Activated CD4-positive, CD25-positive, alpha-beta regulatory T cell (primary cell): Measurements from ENCODE around the gene RASSF8.

ENCODE experiments used
- DNase-seq, 4 experiments: peaks; one replicate each; lab custom pipeline; 2025; lab: John Stamatoyannopoulos, UW

Gene RASSF8

GRCh38 chr12:25958428-25959070 is at the start of gene RASSF8:
Gene RASSF8 (plus strand): TSS chr12:25958682. CDS start chr12:26055344, 96,662 bp downstream.
- DNase-seq: no peak

DNA sequence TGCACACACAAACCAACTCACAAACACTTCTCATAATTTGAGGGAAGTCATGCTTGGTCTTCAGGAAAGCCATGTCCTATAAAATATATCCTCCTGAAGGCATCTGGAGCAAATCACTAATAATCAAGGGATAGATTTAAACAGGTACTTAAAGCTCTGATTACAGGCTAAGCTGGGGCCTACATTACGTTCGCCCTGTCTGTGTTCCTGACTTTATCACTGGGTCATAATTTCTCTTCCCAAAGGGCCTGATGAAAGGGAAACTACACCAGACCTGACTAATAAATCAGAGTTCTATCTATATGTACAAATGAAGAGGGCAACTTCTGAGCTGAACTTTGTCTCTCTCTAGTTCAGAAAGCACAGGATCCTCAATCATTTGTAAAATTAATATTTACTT is 43.9 kb upstream of the RASSF8 start:
- DNase-seq: no peak

DNA sequence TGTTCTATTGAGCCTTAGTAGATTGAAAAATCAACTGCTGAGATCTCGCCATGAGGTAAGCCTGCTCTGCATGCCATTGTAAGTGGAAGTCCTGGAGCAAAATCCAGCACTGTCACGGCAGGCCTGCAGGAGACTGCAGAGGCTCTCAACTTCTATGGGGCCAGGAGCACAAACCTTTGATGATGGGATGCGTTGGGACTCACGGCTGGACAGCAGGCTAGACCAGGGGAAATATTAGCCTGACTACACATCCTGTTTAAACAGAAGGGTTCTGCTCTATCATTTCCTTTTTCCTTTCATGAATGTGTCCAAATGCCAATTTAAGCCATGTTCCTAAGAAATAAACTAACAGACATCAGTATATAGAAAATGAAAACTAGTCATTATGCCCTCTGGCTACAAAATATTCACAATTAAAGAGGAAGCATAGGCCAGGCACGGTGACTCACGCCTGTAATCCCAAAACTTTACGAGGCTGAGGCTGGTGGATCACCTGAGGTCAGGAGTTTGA is 33.9 kb upstream of the RASSF8 start:
- DNase-seq: no peak

GRCh38 chr12:25925064-25925463 is 33.4 kb upstream of the RASSF8 start:
- no peak for DNase-seq

DNA sequence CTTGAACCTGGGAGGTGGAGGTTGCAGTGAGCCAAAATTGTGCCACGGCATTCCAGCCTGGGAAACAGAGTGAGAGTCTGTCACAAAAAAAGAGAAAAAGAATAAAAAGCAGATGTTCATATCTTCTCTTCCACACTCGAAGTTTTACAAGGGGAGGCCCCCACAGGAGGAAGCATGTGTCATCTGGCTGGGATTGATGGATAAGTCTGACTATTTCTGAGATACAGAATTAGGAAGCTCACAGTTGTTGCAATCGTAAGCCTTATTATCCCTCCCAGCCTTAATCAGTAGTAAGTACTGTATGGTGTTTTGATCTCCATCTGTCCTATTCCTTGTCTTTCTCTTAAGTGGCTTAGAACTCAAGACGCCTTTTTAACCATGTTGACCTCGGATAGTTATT is 31.9 kb upstream of the RASSF8 start:
- DNase-seq: no peak

DNA sequence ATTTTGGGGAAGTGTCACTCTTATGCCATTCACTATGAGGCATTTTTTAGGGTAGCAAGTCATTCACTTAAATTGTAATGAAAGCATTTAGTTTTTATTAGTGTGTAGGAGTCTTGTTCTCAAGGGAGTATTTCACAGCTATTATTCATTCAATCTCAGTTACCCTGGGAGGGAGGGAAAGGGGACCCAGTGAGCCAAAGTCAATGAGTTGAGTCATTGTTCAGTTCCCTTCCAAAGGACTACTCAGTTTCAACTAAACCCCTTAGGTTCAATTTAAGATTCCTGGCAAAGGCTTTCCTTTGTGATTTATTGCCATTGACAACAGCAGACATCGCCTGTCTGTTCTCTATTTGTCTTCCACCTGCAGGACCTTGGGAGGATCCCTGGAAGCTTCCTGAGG is 29.3 kb upstream of the RASSF8 start:
- no peak for DNase-seq

GRCh38 chr12:25932971-25933370 is 25.5 kb upstream of the RASSF8 start:
- no peak for DNase-seq

DNA sequence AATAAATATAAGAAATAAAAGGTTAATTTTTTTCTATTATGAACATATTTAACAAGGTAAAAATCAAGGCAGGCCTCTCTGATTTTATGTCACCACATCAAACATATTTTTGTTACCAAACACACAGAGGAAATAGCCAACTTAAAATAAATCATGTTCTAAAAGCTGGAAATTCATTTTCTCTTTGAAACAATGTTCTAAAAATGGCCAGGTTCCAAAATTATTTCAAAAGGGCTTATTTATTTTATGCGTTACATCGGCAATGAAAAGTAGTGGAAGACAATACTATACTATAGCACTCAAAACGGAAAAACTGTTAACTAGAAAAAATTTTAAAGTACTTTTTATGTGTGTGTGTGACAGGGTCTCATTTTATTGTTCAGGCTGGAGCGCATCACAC is 24.0 kb upstream of the RASSF8 start:
- DNase-seq: no peak

DNA sequence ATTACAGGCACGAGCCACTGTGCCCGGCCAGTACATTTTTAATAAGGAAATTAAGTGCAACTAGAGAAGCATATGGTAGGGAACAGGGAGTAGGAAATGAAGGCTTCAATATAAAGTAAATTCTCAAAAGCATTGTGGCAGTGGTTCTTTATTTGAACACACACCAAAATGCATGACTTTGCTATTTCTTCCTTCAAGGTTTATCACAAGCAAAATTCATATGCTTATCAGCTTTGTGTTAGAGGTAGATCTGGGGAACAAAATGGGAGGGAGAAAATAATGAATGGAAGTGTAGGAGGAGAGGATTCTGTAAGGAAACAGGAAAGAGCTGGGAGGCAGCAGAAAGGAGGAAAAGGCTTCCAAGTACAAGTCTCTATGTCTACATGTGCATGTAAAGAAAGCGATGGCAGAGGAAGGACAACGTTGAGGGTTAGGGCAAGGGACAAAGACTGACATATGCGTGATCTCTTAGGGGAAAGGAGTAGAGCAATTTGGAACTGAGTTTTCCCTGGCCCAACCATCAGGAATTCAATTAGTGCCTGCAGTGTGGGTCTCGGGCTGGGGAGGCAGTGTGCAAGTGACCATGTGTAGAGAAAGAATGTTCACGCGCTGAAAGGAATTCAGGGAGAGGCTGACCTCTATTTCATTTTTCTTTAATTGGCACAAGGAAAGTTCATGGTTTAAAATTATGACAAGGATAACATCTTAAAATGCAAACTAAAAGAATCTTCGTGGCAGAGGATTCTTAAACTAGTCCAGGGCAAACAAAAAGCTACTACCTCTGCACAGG is 22.9 kb upstream of the RASSF8 start:
- DNase-seq: no peak

GRCh38 chr12:25937096-25937495 is 21.4 kb upstream of the RASSF8 start:
- DNase-seq: no peak

DNA sequence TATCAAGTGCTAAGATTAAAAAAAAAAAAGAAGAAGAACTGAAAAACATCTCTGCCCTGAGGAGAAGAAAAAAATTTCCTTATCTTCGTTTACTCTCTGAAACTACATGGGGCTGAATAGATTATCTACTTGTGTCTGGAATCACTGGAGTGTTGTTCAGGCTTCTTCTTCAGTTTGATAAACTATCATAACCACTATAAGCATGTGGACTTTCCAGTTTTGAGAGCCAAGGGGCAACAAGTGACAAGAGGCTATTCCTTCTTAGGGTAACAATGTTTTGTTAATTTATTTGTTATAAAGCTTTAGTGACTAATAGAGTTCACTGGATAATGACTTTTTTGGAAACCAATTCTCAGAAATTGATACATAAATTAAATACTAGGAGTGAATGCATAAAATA is 19.9 kb upstream of the RASSF8 start:
- no peak for DNase-seq

GRCh38 chr12:25939606-25940005 is 18.9 kb upstream of the RASSF8 start:
- no peak for DNase-seq

DNA sequence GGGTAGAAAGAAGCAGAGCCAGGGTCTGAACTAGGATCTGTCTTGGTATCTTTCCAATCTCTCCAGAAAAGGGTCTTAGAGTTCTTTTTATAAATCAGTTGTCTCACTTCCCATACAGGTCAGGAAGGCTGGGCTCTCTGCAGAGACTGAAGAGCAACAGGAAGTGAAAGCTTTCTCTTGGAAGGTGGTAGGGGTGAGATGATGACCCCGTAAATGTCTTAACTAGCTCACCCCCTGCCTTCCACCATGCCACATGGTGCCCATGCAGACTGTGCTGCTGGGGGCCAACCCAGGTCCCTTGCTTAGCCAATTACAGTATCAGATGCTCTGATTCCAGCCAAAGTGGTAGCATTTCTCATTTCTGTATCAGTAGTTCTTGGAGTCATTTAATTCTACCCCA is 17.6 kb upstream of the RASSF8 start:
- no peak for DNase-seq

- no peak for DNase-seq
Measured at GRCh38 chr12:25942709-25943108, 15.8 kb upstream of the RASSF8 start.

- no peak for DNase-seq
Measured at GRCh38 chr12:25943940-25944339, 14.5 kb upstream of the RASSF8 start.

DNA sequence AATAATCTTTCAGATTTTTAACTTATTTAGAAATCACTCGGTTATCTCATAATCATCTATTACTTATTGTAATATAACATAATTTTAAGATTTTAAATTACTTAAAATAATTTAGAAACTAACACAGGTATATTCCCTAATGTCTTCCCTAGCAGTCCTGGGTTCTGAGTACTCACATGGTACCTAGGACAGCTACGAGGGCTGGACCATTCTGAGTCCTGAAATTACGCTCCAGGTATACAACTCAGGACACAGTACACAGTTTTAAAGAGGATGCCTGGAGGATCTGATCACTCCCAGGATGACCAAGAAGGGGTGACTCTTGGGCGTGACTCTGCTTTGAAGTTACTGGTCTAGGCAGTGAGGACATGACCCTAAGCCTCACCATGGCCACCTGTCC is 9.1 kb upstream of the RASSF8 start:
- no peak for DNase-seq

- DNase-seq: no peak
Measured at GRCh38 chr12:25950329-25951115, 8.0 kb upstream of the RASSF8 start.

- DNase-seq: no peak
Measured at GRCh38 chr12:25957793-25958427, 572 bp upstream of the RASSF8 start.

DNA sequence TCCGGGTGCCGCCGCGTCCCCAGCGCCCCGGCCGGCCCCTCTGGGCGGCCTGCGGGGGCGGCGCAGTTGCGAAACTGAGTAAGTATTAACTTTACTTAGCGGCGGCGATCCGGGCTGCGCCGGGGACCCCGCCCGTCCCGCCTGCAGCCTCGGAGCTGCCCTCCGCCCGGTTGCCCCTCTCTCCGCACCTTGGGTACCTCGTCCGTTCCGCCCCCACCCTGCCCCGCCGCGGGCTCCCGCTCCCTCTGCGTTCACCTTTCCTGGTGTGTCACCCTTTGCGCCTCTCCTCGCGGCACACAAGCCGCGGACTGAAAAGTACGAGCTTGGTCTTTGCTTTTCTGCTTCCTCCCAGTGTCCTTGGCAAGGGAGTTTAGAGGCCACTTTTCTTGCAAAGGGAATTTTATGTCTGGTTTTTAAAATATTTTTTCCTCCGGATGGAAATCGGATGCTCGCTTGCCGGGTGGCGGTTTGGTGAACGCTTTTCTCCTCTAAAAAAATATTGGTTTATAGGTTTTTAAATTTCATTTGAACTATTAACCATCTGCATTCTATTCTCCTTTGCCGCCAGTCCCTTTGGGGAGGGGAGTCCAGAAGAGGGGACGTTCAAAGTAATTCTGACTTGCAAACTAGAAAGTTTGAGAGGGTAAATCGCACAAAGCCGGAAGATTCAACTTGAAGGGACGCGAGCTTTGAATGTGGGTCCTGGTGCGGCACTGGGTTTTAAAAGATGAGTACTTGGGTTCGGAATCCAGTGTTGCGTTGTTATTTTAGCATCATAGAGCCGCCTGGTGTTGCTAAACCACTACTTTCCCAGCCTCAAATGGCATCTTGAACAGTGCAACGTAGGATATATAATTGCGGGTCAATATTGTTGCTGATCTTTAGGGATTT is 834 bp downstream of the RASSF8 start:
- DNase-seq: no peak

- DNase-seq: no peak
Measured at GRCh38 chr12:25960143-25960542, 1.7 kb downstream of the RASSF8 start.

GRCh38 chr12:25960961-25961360 is 2.5 kb downstream of the RASSF8 start:
- no peak for DNase-seq
